Subcutaneous abdominal adipose tissue (tissue), 5 donors: Measurements from ENCODE around the gene SLC14A1.

Experiments
- H3K27ac ChIP-seq: one replicate; pipeline ENCODE4 v1.7.0; 2013; ENCODE audit warnings: low read depth, mild to moderate bottlenecking, inconsistent platforms, low read length, moderate library complexity
- H3K27me3 ChIP-seq, 5 donors: one replicate each; pipeline ENCODE4 v1.7.0; 2013; ENCODE audit warnings: low read length in 5 of 5, inconsistent platforms in 1 of 5; ENCODE audit not compliant: control insufficient read depth in 5 of 5, insufficient read depth in 4 of 5
- H3K36me3 ChIP-seq, 5 donors: one replicate each; pipeline ENCODE4 v1.7.0; 2013; ENCODE audit warnings: low read length in 5 of 5; ENCODE audit not compliant: control insufficient read depth in 5 of 5, insufficient read depth in 5 of 5
- H3K4me1 ChIP-seq, 5 donors: one replicate each; pipeline ENCODE4 v1.7.0; 2013; ENCODE audit warnings: low read length in 5 of 5, mild to moderate bottlenecking in 3 of 5, moderate library complexity in 1 of 5; ENCODE audit not compliant: control insufficient read depth in 5 of 5, insufficient read depth in 5 of 5
- H3K4me3 ChIP-seq, 5 donors: one replicate each; pipeline ENCODE4 v1.7.0; 2013; ENCODE audit warnings: low read length in 5 of 5, low read depth in 1 of 5
- H3K9ac ChIP-seq, 5 donors: one replicate each; pipeline ENCODE4 v1.7.0; 2013; ENCODE audit warnings: low read length in 5 of 5, mild to moderate bottlenecking in 4 of 5, moderate library complexity in 3 of 5
- H3K9me3 ChIP-seq, 5 donors: one replicate each; pipeline ENCODE4 v1.7.0; 2013; ENCODE audit warnings: low read length in 5 of 5; ENCODE audit not compliant: control insufficient read depth in 5 of 5
- donor health status: healthy.
- donor health status: healthy.
- donor health status: healthy.
- donor health status: healthy.
- donor health status: healthy.

The SLC14A1 gene

DNA sequence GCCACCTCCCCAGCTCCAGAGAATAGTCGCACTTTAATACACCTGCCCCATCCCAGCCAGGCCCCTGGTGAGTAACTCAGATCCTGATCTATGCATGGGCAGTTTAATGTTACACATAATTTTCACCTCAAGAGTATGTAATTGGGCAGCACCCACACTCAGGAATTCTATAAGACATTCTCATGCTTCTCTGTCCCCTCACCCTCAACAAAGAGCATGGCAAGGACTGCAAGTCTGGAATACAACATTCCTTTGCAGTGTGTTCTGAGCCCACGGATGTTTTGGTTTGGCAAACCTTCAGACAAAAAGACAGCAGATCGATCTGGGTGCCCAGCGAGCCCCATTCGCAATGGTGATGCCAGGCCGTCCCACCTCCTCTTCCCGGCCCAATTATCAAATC is 4.9 kb upstream of the SLC14A1 start:
- Histone ChIP-seq H3K27ac (no peak overlapping the region), H3K4me1 (no peaks in the 10 kb centered on the region), H3K4me3 (no peak overlapping the region), H3K36me3 (no peaks in the 10 kb centered on the region), H3K27me3 (peaks cover 0 to 3% (median 2%) of the 10 kb centered on the region in 5 donors), H3K9ac (no peak overlapping the region), H3K9me3 (no peaks in the 10 kb centered on the region)

- Histone ChIP-seq H3K27ac (no peak overlapping the region), H3K36me3 (no peaks in the 10 kb centered on the region), H3K9ac (no peak overlapping the region)
Observed at GRCh38 chr18:45722899-45723298, 1.1 kb upstream of the SLC14A1 start.

DNA sequence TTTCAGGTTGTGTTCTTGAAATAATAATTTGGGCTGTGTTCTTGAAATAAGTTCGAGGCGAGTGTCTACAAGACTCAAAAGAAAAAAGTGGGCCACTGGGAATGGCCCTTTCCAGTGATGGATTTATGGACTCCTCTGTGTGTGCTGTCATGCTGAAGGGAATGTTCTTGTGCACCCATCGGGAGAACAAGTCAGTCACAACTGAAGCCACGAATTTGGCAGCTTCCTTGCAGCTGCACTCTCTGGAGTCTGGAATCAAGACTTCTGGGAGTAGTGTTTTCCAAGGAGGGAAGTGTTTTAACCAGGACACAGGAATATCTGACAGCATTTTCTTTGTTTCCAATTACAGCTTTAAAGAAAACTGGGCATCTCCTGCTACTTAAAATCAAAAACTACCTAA is 620 bp downstream of the SLC14A1 start:
- H3K9me3 ChIP-seq, result no peaks in the 10 kb centered on the region
- no peaks in the 10 kb centered on the region for H3K4me1 ChIP-seq
- no peaks in the 10 kb centered on the region for H3K36me3 ChIP-seq
- no peak overlapping the region for H3K4me3 ChIP-seq
- no peak overlapping the region for H3K9ac ChIP-seq
- no peak overlapping the region for H3K27ac ChIP-seq
- peaks cover 0 to 3% (median 0%) of the 10 kb centered on the region in 5 donors for H3K27me3 ChIP-seq

More at GRCh38 chr18:45722899-45723298, 1.1 kb upstream of the SLC14A1 start:
- Histone ChIP-seq H3K4me1 (no peaks in the 10 kb centered on the region), H3K27me3 (peaks cover 0 to 3% (median 2%) of the 10 kb centered on the region in 5 donors), H3K4me3 (no peak overlapping the region), H3K9me3 (no peaks in the 10 kb centered on the region)

DNA sequence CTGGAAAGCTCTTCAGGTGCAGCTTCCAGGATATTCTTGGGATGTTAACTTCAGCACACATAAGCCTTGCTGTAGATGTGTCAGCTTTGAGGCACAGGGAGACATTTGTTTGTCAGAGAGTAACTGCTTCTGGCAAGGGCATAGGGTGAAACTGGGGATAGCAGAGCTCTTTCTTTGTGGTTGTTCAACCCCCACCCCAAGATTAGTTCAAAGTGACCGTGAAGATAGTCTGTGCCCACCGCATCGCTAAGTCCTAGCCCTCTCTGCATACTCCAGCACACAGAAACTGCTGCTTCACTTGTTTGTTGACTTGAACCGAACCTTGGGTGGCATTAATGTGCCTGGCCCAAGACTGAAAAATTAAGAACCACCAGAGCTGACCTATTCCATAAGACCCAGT is 1.4 kb downstream of the SLC14A1 start:
- H3K36me3 ChIP-seq, result no peaks in the 10 kb centered on the region
- H3K4me1 ChIP-seq, result no peaks in the 10 kb centered on the region
- H3K9me3 ChIP-seq, result no peaks in the 10 kb centered on the region
- peaks cover 0 to 3% (median 0%) of the 10 kb centered on the region in 5 donors for H3K27me3 ChIP-seq
- no peak overlapping the region for H3K9ac ChIP-seq
- H3K4me3 ChIP-seq, result no peak overlapping the region
- H3K27ac ChIP-seq, result no peak overlapping the region

- no peak overlapping the region for H3K4me3 ChIP-seq
- peaks cover 0 to 3% (median 0%) of the 10 kb centered on the region in 5 donors for H3K27me3 ChIP-seq
- H3K9ac ChIP-seq, result no peak overlapping the region
- no peaks in the 10 kb centered on the region for H3K9me3 ChIP-seq
- H3K27ac ChIP-seq, result no peak overlapping the region
- no peaks in the 10 kb centered on the region for H3K36me3 ChIP-seq
- H3K4me1 ChIP-seq, result peaks cover 0 to 4% (median 0%) of the 10 kb centered on the region in 5 donors
Observed at GRCh38 chr18:45726603-45727002, 2.6 kb downstream of the SLC14A1 start.

DNA sequence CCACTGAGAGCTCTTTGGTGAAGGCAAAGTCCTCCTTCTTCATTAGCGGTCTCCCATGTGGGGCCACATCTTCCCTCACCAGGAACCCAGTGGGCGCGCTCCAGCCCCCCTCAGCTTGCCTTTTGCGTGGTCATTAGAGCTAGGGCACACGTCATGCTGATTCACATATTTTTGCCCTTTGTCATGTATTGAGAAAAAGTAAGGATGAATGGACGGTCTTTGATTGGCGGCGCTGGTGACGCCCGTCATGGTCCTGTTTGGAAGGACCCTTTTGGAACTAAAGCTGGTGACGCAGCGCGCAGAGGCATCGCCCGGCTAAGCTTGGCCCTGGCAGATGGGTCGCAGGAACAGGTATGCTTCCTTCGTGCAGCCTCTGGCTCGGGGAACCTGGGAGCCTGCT is 3.1 kb downstream of the SLC14A1 start:
- Histone ChIP-seq H3K27me3 (peaks cover 0 to 3% (median 0%) of the 10 kb centered on the region in 5 donors), H3K9ac (no peak overlapping the region)

DNA sequence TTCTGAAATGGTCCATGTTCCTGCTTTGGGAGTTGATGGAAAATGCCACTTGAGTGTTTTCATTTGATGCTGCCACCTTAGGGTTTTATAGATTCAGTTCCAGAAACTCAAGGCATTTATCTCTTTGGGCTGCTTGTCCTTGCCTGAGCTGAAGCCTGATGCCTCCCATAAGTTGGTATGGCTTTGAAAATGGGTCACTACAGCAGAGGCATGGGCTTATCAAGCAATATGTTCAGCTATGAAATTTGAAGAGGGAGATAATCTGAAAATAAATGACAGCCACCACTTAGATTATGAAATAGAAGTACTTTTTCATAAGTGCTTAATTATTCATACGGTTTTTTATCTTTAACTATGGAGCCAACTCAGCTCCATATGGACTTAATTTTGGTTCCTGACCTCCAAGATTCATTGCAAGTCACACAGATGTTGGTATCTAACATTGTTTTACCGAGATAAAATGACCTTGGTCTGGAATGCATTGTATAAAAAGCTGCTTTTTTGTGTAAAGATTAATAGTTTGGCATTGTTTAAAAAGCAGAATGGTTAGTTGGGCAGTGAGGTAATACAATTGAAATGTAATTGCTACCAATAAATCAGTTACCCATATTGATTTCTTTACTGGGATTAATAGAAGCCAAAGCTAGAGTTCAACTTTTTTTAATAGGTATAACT is 4.5 kb downstream of the SLC14A1 start:
- H3K9ac ChIP-seq, result no peak overlapping the region
- peaks cover 0 to 15% (median 4%) of the 10 kb centered on the region in 5 donors for H3K4me1 ChIP-seq
- H3K27me3 ChIP-seq, result no peaks in the 10 kb centered on the region
- H3K27ac ChIP-seq, result no peak overlapping the region
- no peak overlapping the region for H3K4me3 ChIP-seq
- no peaks in the 10 kb centered on the region for H3K36me3 ChIP-seq
- no peaks in the 10 kb centered on the region for H3K9me3 ChIP-seq

More for the DNA sequence above, 3.1 kb downstream of the SLC14A1 start:
- H3K36me3 ChIP-seq, result no peaks in the 10 kb centered on the region
- no peak overlapping the region for H3K4me3 ChIP-seq
- H3K27ac ChIP-seq, result no peak overlapping the region
- H3K4me1 ChIP-seq, result peaks cover 0 to 9% (median 0%) of the 10 kb centered on the region in 5 donors
- no peaks in the 10 kb centered on the region for H3K9me3 ChIP-seq

- Histone ChIP-seq H3K27ac (no peak overlapping the region), H3K4me1 (peaks cover 0 to 15% (median 4%) of the 10 kb centered on the region in 5 donors), H3K4me3 (no peak overlapping the region), H3K36me3 (no peaks in the 10 kb centered on the region), H3K27me3 (peaks cover 0 to 2% (median 0%) of the 10 kb centered on the region in 5 donors), H3K9ac (no peak overlapping the region), H3K9me3 (no peaks in the 10 kb centered on the region)
Observed at GRCh38 chr18:45730832-45731575, 7.0 kb downstream of the SLC14A1 start.

GRCh38 chr18:45731716-45732115 is 7.7 kb downstream of the SLC14A1 start:
- H3K4me3 ChIP-seq, result no peak overlapping the region
- peaks cover 0 to 2% (median 0%) of the 10 kb centered on the region in 5 donors for H3K27me3 ChIP-seq
- H3K9ac ChIP-seq, result no peak overlapping the region
- no peak overlapping the region for H3K27ac ChIP-seq
- H3K36me3 ChIP-seq, result no peaks in the 10 kb centered on the region
- no peaks in the 10 kb centered on the region for H3K9me3 ChIP-seq
- peaks cover 0 to 15% (median 4%) of the 10 kb centered on the region in 5 donors for H3K4me1 ChIP-seq

DNA sequence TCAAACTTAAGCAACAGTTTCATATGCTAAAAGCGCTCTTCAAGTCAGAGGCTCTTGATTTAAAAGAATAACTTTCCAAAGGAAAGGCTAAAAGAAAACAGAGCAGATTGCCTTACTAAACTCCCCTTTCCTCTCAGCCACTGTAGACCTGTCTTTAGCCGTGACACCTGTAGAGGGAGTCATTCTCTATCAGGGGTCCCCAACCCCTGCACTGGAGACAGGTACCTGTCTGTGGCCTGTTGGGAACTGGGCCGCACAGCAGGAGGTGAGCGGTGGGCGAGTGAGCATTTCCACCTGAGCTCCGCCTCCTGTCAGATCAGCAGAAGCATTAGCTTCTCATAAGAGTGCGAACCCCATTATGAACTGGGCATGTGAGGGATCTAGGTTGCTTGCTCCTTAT is 9.6 kb downstream of the SLC14A1 start:
- H3K9ac ChIP-seq, result no peak overlapping the region
- no peak overlapping the region for H3K4me3 ChIP-seq
- H3K36me3 ChIP-seq, result no peaks in the 10 kb centered on the region
- no peaks in the 10 kb centered on the region for H3K9me3 ChIP-seq
- H3K27me3 ChIP-seq, result peaks cover 0 to 2% (median 0%) of the 10 kb centered on the region in 5 donors
- H3K4me1 ChIP-seq, result peaks cover 0 to 15% (median 4%) of the 10 kb centered on the region in 5 donors
- H3K27ac ChIP-seq, result no peak overlapping the region
